Small intestine (tissue), 7 donors: ENCODE results near the gene FKBP5. TPM values are rescaled to one million over a fixed set of nuclear protein-coding genes. Genes with fewer than 3 reads are reported as not detected.

Experiments
- DNase-seq, 2 donors: peaks; one replicate each; pipeline versions ENCODE4 v3.0.0 to v3.0.0-alpha.2; 2013
- FAIRE-seq: peaks from 2 replicates; lab custom pipeline; 2012; peaks lifted over from hg19 to GRCh38; lab: Jason Lieb, UNC
- H3K27ac ChIP-seq, 3 donors: one replicate each; pipeline ENCODE4 v1.5.1; 2013; ENCODE audit warnings: low read length in 2 of 3, mild to moderate bottlenecking in 2 of 3, control low read depth in 1 of 3, inconsistent platforms in 1 of 3, low read depth in 1 of 3, moderate library complexity in 1 of 3
- H3K27me3 ChIP-seq, 3 donors: one replicate each; pipeline ENCODE4 v1.6.1; 2013; ENCODE audit warnings: low read length in 3 of 3, inconsistent platforms in 1 of 3; ENCODE audit not compliant: control insufficient read depth in 3 of 3, insufficient read depth in 3 of 3
- H3K36me3 ChIP-seq, 3 donors: one replicate each; pipeline ENCODE4 v1.6.1; 2013; ENCODE audit warnings: low read length in 3 of 3, inconsistent platforms in 1 of 3, low read depth in 1 of 3, mild to moderate bottlenecking in 1 of 3, moderate library complexity in 1 of 3; ENCODE audit not compliant: control insufficient read depth in 3 of 3, insufficient read depth in 2 of 3
- H3K4me1 ChIP-seq, 3 donors: one replicate each; pipeline ENCODE4 v1.6.1; 2013; ENCODE audit warnings: low read length in 2 of 3, inconsistent platforms in 1 of 3, low read depth in 1 of 3, mild to moderate bottlenecking in 1 of 3, moderate library complexity in 1 of 3; ENCODE audit not compliant: control insufficient read depth in 3 of 3, insufficient read depth in 2 of 3
- H3K4me3 ChIP-seq, 3 donors: one replicate each; pipeline ENCODE4 v1.5.1; 2013; ENCODE audit warnings: low read length in 3 of 3, control low read depth in 1 of 3, inconsistent platforms in 1 of 3, low read depth in 1 of 3, mild to moderate bottlenecking in 1 of 3, moderate library complexity in 1 of 3
- H3K9me3 ChIP-seq, 2 donors: one replicate each; pipeline ENCODE4 v1.6.1; 2013; ENCODE audit warnings: low read depth in 1 of 2, low read length in 1 of 2; ENCODE audit not compliant: control insufficient read depth in 2 of 2, insufficient read depth in 1 of 2
- WGBS, 3 donors: extraction: QIAGEN DNeasy Blood & Tissue Kit; methylation state at CpG; one replicate each; pipeline ENCODE4 v1.1.7; 2013; 5-methylcytosine and 5-hydroxymethylcytosine counted together
- polyA plus RNA-seq, 4 donors: library from polyadenylated mRNA; stranded (reverse) in 3 of 4; unstranded in 1 of 4; fragments of 200-250 nt in 3 of 4; fragments of 120-200 nt in 1 of 4; gene quantifications; one replicate each; pipeline versions ENCODE4 v1.2.1 to v1.2.3, GENCODE V29; 2013
- donor health status: healthy with polysubstance abuse.
- donor health status: control.
- donor health status: control.
- donor health status: Bipolar disorder and iron deficiency.
- donor health status: healthy.

Gene FKBP5
- polyA plus RNA-seq, 4 donors = 8.7 to 150 (median 88.9) TPM

DNA sequence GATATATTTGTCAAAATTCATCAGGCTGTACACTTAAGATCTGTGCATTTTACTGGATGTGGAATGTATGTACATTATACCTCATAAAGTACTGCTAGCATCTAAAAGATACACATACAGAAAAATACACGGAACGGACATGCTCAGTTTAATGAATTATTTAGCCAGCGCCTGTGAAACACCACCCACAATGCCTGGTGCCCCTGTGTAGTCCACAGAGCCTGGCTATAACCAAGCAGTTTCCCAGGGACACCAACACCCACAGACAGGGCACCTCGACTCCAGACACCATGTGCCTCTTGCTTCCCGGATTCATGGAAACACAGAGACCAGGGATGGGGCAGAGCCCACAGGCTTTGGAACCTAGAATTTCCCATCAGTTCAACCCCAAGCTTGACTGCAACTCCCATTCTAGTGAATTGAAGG is 30.7 kb upstream of the FKBP5 start:
- DNase-seq (no peak), FAIRE-seq (no peak)
- H3K27me3 ChIP-seq = no peaks in the 10 kb centered on the region
- H3K36me3 ChIP-seq = no peaks in the 10 kb centered on the region
- no peaks in the 10 kb centered on the region for H3K9me3 ChIP-seq
- H3K4me3 ChIP-seq = no peak overlapping the region
- H3K4me1 ChIP-seq = peaks cover 8 to 38% (median 9%) of the 10 kb centered on the region in 3 donors
- H3K27ac ChIP-seq = peak overlapping the region in 2 of 3 donors; percentile 53 to 80
- WGBS, 3 donors = 47 to 79% (median 73%) methylated on average over 5 of the region's 5 CpGs

DNA sequence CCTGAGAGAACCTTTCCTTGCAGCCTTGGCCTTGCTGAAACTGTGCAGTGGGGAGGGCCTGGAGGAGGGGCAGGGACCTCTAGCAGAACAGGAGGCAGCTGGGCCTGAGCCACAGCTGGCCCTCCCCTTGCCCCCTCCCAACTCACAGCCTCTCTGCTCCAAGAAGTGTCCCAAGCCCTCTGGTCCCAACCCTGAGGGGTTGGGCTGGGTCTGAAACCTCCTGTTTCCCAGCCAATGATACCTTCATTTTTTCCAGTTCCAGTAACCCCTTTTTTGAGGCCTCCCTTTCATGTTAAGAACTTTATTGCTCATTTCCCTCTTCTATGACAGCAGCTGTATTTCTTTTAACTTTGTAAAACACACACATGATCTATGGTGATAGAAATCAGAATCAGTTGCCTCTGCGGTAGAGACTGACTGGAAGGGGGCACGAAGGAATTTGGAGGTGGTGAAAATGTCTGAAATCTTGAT is 30.2 kb upstream of the FKBP5 start:
- H3K9me3 ChIP-seq = no peaks in the 10 kb centered on the region
- no peak overlapping the region for H3K4me3 ChIP-seq
- H3K27ac ChIP-seq = peak overlapping the region in 2 of 3 donors; percentile 53 to 80
- no peaks in the 10 kb centered on the region for H3K27me3 ChIP-seq
- DNase-seq (peak in 1 of 2 donors; percentile 32), FAIRE-seq (no peak)
- WGBS, 3 donors = 37 to 59% (median 54%) methylated on average over 2 of the region's 2 CpGs
- H3K4me1 ChIP-seq = peaks cover 6 to 38% (median 8%) of the 10 kb centered on the region in 3 donors
- no peaks in the 10 kb centered on the region for H3K36me3 ChIP-seq

DNA sequence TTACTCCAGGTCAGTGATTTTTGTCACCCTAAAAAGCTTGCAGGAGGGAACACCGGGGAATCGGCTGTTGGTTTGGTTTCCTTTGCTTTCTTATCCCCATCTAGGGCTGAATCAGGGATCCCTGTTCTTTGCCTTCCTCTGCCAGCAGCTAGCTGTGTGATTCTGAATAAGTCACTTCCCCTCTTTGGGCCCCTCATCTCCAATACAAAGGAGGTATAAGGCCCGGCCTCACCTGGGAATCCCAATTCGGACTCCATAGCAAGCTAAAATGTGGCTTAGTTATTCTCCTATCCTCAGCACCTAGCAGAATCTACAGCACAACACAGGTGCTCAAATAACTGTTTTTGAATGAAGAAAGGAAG is 29.6 kb upstream of the FKBP5 start:
- WGBS, 3 donors = 77 to 94% (median 82%) methylated on average over 4 of the region's 4 CpGs
- DNase-seq = no peak
- H3K36me3 ChIP-seq = no peaks in the 10 kb centered on the region
- peaks cover 6 to 38% (median 6%) of the 10 kb centered on the region in 3 donors for H3K4me1 ChIP-seq
- H3K27ac ChIP-seq = peak overlapping the region in 2 of 3 donors; percentile 7 to 80
- no peaks in the 10 kb centered on the region for H3K9me3 ChIP-seq
- FAIRE-seq = no peak
- H3K4me3 ChIP-seq = no peak overlapping the region
- H3K27me3 ChIP-seq = no peaks in the 10 kb centered on the region

DNA sequence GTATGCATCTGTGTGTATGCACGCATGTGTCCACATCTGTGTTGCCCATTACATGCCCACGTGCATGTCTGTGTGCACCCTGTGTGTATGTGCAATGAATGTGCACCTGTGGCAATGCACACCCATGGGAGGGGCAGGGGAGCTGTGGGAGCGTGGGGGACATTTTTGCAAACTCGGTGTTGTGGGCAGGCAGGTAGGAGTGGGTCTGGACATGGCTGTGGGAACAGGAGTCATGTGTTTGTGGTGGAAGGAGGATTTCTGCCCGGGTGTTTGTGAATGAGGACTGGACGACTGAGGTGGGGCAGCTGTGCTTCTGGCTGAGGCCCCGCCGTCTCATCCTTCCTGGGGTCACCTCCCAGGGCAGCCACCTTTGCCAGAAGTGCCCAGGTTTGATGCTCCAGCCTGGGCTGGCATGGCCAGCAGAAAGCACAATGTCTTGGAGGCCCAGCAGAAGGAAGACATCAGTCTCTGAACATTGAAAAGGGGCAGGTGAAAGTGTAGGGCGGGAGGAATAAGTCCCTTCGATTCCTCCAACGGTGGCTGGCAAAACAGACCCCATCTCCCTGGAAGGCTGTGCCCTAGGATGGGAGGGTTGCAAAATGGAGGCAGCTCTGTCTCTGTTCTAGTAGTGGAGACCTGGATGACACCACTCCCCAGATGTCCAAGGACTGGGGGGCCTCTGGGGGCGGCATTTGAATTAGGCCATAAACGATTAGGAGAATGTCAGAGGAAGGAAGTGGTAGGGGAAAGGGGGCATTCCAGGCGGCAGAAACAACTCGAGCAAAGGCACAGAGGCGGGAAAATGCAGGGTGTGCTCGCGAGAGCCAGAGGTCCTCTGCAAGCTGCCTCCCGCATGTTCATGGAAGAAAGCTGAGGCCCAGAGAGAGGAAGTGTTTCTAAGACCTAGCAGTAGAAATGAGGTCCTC is 29.0 kb upstream of the FKBP5 start:
- Histone ChIP-seq H3K36me3 (no peaks in the 10 kb centered on the region), H3K9me3 (no peaks in the 10 kb centered on the region), H3K27me3 (no peaks in the 10 kb centered on the region), H3K4me3 (no peak overlapping the region), H3K4me1 (peaks cover 4 to 38% (median 6%) of the 10 kb centered on the region in 3 donors), H3K27ac (peak overlapping the region in 1 of 3 donors; percentile 14)
- FAIRE-seq = no peak
- 75 to 87% (median 81%) methylated on average over 19 of the region's 19 CpGs for WGBS, 3 donors
- DNase-seq = no peak

DNA sequence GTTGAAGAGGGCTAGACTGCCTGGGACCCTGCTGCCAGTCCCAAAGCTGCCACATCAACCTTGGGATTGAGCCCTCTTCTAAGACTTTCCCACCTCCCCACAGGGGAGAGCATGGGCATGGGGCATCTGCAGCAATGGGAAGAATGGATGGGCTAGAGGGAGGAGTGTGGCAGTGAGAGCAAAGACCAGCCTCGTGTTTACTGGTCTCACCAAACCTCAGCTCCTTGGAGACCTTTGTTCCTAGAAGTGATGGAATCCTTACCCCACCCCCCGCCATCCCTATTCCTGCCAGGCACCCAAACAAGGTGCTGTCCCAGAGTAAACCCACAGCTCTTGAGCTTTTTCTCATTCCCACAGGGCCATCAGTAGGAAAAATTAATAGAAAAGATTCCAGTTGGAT is 28.1 kb upstream of the FKBP5 start:
- Histone ChIP-seq H3K27ac (no peak overlapping the region), H3K36me3 (no peaks in the 10 kb centered on the region), H3K27me3 (no peaks in the 10 kb centered on the region), H3K9me3 (no peaks in the 10 kb centered on the region), H3K4me3 (no peak overlapping the region), H3K4me1 (peaks cover 3 to 32% (median 3%) of the 10 kb centered on the region in 3 donors)
- 36 to 60% (median 51%) methylated on average over 2 of the region's 2 CpGs for WGBS, 3 donors
- no peak for FAIRE-seq
- DNase-seq = peak in 1 of 2 donors; percentile 78

DNA sequence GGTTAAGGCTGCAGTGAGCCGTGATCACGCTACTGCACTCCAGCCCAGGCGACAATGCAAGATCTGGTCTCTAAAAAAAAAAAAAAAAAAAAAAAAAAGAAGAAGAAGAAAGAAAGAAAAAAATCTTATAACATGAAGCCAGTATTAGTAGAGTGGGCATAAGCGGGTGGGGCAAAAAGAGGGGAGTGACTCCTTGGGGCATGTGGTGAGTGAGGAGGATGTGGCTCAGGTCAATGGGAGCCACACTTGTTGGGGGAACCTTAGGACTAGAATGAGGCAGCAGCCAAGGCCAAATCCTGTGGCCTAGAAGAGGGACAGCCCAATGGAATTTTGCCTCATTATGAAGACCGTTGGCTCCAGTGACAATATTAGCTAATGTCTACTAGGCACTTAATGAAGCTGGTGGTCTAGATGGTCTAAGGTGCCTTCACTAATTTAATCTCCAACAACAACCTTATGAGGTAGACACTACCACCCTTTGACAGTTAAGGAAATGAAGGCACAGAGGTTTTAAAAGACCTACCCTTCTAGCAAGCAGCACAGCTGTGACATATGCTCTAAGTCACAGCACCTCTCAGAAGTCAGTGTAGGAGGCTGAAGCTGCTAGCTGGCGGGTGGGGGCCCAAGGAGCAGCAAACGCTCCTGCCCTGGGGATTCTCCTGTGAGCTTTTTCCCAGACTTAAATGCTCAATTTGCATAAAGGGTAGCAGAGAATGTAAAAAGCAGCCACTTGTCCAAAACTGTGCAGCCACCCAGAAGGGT is 24.5 kb upstream of the FKBP5 start:
- no peak overlapping the region for H3K4me3 ChIP-seq
- H3K27ac ChIP-seq = no peak overlapping the region
- peaks cover 0 to 5% (median 0%) of the 10 kb centered on the region in 3 donors for H3K4me1 ChIP-seq
- FAIRE-seq (no peak), DNase-seq (no peak)
- 91 to 94% (median 93%) methylated on average over 7 of the region's 7 CpGs for WGBS, 3 donors
- no peaks in the 10 kb centered on the region for H3K9me3 ChIP-seq
- H3K36me3 ChIP-seq = no peaks in the 10 kb centered on the region
- H3K27me3 ChIP-seq = no peaks in the 10 kb centered on the region

DNA sequence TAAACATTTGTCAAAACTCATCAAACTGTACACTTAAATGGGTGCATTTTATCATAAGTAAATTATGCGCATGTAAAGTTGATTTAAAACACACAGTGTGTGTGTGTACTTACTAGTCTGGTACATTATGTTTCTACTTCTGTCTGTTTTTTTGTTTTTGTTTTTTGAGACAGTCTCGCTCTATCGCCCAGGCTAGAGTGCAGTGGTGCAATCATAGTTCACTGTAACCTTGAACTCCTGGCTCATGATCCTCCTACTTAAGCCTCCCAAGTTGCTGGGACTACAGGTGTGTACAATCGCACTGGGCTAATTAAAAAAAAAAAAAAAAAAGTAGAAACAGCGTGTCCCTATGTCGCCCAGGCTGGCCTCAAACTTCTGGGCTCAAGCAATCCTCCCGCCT is 23.0 kb upstream of the FKBP5 start:
- no peak for FAIRE-seq
- no peaks in the 10 kb centered on the region for H3K36me3 ChIP-seq
- 85 to 94% (median 94%) methylated on average over 7 of the region's 7 CpGs for WGBS, 3 donors
- no peak overlapping the region for H3K4me3 ChIP-seq
- H3K9me3 ChIP-seq = no peaks in the 10 kb centered on the region
- no peak overlapping the region for H3K27ac ChIP-seq
- no peak for DNase-seq
- H3K27me3 ChIP-seq = no peaks in the 10 kb centered on the region
- no peaks in the 10 kb centered on the region for H3K4me1 ChIP-seq

DNA sequence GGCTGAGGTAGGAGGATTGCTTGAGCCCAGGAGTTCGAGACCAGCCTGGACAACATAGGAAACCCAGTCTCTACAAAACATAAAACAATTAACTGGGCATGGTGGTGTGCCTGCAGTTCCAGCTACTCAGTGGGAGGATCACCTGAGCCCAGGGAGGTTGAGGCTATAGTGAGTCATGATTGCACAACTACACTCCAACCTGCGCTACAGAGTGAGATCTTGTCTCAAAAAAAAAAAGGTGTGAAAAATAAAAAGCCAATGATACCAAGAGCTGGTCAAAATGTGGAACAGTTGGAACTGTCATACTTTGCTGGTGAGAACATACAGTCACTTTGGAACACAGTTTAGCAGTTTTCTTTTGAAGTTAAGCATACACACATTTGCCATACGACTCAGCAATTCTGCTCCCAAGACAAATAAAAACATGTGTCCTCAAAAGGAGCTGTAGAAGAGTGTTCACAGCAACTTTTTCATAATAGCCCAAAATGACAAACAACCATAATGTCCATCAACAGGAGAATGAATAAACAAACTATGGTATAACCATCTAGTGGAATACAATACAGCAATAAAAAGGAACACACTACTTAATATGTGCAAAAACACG is 21.6 kb upstream of the FKBP5 start:
- H3K27ac ChIP-seq = no peak overlapping the region
- no peaks in the 10 kb centered on the region for H3K4me1 ChIP-seq
- H3K9me3 ChIP-seq = no peaks in the 10 kb centered on the region
- H3K4me3 ChIP-seq = no peak overlapping the region
- FAIRE-seq (no peak), DNase-seq (peak in 1 of 2 donors; percentile 72)
- H3K27me3 ChIP-seq = no peaks in the 10 kb centered on the region
- no peaks in the 10 kb centered on the region for H3K36me3 ChIP-seq
- 58 to 83% (median 76%) methylated on average over 4 of the region's 4 CpGs for WGBS, 3 donors
